GM21717 (cell line): Measurements from ENCODE around the gene CRELD2.
"Not testable (repeated sequence)": the region's sequence is repeated elsewhere in the genome, so short reads cannot be mapped to it uniquely, and the experiment has no call there.

Experiments
- ATAC-seq: cut with Tn5 transposase; IDR thresholded peaks from one replicate; pipeline ENCODE4 v1.9.1; 2021; ENCODE audit warnings: mild to moderate bottlenecking, moderate library complexity; ENCODE audit not compliant: unreplicated experiment

Gene CRELD2

DNA sequence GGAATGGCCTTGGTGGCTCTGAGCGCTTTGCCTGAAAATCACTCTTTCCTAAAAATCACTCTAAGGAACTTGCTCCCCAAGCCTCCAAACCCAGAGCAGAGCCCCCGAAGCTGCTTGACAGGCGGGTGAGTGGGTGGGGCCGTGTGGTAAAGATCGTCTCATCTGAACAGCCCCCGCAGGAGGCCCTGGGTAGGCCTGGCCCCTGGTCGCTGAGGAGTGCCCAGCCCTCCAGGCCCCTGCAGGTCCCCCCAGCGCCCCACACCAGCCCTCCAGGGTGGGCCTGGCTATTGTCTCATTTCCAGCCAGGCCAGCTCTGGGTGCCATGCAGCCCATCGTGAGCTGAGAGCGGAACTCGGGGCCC, 25.0 kb downstream of the CRELD2 start:
- no peak for ATAC-seq

DNA sequence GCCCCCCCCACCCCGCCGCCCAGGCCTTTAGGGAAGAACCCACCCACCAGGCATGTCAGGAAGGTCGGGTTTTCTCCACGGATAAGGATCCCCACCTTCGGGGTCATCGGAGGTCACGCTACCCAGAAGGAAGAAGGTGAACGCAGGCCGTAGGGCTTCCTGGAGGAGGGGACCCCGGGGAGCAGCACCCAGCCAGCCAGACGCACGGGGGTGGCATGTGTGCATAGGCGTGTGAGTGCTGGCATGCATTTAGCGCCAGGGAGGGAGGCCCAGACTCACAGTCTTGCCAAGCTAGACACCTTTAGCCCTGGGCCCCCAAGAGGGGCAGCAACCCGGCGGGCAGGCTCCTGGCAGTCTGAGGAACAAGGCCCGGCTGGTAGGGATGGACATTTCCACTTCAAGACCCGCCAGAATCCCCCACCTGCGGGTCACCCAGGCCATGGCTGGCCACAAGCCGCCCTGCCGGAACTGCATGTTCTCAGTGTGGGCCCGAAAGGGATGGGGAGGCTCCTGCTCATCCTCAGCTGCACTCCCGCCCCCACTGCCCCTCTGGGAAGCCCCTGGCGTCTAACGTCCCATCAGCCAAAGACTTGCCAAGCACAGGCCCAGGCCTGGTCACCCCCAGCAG, 25.5 kb downstream of the CRELD2 start:
- ATAC-seq, result no peak

DNA sequence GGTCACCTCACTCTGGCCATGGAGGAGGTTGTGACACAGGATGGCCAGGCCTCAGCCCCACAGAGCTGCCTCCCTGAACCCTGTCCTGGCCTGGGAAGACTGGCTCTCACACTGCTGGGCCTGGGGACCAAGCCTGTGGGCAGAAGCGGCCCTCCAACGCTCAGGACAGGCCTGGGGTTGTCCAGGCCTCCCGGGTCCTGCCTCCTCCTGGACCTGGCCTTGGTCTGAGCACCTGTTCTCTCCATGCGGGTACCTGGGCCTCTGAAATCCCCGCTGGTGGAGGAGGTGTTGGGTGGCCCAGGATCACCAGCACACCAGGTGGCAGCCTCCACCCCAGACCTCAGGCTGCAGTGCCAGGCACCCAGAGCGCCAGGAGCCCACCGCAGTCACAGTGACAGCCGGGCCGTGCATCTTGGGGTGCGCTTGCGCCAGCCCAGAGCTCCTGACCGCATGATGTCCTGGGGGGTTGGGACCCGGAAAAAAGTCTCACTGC, 26.0 kb downstream of the CRELD2 start:
- no peak for ATAC-seq

DNA sequence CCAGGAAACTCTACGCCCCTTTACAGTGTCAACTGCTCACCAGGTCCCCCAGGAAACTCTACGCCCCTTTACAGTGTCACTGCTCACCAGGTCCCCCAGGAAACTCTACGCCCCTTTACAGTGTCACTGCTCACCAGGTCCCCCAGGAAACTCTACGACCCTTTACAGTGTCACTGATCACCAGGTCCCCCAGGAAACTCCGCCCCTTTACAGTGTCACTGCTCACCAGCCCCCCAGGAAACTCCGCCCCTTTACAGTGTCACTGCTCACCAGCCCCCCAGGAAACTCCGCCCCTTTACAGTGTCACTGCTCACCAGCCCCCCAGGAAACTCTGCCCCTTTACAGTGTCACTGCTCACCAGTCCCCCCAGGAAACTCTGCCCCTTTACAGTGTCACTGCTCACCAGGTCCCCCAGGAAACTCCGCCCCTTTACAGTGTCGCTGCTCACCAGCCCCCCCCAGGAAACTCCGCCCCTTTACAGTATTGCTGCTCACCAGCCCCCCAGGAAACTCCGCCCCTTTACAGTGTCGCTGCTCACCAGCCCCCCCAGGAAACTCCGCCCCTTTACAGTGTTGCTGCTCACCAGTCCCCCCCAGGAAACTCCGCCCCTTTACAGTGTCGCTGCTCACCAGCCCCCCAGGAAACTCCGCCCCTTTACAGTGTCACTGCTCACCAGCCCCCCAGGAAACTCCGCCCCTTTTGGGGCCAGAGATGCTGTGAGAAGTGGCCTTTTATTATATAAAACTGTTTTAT, 26.8 kb downstream of the CRELD2 start:
- ATAC-seq, result not testable (repeated sequence)

DNA sequence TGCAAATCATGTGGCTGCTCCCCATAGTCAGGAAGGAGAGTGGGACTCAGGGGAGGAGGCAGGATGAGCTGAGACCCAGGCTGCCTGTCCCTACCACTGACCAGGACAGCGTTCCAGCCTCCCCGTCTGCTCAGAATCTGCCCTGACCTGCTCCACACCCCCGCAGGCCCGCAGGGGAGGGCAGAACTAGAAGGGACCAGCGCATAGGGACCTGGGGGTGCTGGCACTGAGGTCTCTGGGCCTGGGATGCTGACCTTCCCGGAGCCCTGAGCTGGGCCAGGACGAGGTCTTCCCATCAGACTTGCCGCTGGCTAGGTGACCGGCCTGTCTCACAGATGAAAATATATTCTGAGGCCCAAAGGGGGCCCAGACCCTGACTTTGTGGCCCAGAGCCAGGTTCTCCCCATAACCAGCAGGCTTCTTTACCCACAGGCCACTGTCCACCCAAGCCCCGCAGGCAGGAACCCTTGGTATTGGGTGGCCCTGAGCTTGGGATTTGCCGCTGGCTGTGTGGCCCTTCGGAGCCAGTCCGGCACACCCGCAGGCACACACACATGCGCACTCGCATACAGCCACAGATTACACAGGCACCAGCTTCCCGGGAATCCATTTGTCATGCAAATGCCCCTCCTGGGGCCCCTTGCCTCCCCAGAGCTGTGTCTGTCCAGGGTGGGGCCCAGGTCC, 28.3 kb downstream of the CRELD2 start:
- ATAC-seq, result no peak

DNA sequence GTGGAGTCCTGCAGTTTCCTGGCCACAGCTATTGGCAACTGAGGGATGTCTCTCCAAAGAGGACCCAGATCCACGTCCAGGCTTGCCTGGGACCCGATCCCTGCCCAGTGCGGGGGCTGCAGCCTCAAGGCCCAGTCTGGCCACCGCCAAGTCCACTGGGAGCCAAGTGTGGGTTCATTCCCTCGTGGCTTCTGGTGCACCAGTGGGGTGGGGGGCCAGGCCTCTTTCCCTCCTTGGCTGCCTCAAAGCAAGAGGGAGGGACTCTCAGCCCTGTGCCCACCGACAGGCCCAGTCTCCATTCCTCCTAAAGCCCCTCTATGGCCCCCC, 28.8 kb downstream of the CRELD2 start:
- ATAC-seq, result no peak

DNA sequence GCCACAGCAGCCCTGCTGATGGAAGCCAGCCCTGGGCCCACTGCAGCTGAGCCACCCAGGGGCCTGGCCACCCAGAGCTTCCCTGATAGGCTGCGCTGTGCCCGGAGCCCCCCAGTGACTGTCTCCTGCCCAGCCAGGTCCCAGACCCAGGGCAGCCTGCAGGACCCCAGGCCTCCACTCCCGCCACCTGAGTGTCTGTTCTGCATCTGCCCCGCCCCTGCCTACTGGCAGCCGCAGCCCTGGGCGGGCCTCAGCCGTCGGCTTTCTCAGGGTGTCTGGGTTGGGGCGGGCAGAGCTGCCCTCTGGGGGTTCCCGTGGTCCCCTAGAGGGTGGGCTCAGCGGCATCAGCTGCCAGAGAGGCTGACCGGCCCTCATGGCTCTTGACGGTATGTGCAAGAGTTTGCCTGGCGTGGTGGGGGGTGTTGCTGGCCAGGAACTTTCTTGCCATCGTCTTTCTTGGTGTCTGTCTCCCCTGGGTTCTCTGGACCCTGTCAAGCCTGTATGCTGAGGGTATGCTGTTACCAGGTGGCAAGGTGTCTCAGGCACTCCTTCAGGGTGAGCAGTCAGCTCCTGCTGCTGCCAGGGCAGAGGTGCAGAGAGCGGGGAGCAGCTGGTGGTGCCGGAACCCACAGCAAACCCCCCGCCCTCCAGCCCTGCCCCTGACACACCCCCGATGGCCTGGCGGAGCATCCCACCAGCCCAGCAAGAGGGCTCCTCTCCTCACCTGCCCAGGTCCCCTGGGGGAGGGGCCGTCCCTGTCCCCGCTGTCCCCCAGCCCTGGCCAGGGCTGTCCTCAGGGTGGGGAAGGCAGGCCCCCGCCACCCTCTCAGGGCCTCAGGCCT, 29.9 kb downstream of the CRELD2 start:
- no peak for ATAC-seq

DNA sequence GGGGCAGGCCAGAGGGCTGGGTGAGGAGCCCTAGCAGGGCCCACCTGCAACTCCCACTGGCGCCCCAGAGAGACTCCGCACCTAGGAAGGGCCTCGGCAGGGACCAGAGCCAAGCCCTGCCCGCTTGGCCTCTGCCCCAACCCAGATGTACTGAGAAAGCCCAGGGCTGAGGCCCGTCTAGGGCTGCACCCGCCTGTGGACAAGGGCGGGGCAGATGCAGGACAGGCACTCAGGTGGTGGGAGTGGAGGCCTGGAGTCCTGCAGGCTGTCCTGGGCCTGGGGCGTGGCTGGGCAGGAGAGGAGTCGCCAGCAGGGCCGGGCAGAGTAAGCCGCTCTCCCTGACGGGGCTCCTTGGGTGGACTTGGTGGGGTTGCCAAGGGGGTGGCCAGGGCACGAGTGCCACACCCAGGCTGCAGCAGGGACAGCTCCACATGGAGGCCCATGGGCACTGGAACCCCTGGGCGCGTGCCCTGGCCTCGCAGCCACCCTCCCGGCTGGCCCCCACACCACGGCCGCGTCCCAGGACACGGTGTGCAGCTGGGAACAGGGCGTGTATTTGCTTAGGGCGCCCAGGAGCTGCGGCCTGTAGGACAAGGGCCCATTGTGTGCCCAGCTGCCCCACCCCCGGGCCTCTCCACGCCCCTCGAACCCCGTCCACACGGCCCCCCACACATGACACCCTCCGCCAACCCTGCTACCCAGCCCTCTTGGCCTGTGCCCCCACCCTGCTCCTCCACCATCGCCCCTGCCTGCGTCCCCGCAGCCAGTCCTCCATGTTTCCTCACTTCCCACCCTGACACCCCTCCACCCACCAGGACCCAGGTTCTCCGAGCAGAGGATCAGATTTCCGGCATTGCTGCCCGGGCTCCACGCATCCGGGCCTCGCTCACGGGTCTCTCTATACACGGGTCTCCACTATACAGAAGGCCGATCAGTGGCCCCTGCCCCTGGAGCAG, 30.8 kb downstream of the CRELD2 start:
- no peak for ATAC-seq

DNA sequence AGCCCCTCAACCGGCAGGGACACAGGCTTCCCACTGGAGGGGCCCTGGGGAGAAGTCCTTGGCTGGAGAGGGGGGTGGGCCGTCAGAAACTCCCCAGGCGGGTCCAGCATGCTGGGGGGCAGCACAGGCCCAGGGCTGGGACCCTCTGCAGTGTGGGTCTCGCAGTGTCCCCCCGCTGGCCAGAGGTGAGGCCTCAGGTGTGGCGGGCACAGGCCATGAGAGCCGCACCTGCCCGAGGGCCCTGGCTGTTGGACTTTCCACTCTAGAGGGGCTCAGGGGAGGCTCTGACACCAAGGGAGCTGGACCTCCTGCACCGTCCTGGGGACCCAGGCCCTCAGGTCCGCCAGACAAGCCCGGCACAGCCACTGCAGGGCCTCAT, 31.5 kb downstream of the CRELD2 start:
- ATAC-seq, result no peak

DNA sequence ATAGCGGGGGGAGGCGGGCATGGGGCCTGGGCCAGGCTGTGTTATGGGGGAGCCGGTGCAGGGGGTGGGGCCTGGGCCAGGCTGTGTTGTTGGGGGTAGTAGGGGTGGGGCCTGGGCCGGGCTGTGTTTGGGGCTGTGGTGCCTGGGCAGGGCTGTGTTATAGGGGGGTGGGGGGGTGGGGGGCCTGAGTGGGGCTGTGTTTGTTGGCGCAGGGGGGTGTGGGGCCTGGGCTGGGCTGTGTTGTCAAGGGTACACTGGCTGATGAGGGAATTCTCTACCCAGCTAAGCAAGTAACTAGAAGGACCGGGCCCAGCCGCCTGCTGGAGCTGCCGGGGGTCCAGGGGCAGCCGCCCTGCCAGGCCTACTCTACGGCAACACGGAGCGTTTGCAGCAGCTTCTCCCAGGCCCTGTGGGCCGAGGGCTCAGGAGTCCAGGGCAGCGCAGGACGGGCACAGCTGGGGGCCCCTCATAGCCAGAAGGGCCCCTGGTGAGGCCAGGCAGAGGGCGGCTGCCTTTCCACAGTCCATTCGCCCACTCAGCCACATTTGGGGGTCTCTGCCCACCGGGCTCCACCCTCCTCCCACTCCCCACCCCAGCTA, 32.1 kb downstream of the CRELD2 start:
- ATAC-seq, result no peak

DNA sequence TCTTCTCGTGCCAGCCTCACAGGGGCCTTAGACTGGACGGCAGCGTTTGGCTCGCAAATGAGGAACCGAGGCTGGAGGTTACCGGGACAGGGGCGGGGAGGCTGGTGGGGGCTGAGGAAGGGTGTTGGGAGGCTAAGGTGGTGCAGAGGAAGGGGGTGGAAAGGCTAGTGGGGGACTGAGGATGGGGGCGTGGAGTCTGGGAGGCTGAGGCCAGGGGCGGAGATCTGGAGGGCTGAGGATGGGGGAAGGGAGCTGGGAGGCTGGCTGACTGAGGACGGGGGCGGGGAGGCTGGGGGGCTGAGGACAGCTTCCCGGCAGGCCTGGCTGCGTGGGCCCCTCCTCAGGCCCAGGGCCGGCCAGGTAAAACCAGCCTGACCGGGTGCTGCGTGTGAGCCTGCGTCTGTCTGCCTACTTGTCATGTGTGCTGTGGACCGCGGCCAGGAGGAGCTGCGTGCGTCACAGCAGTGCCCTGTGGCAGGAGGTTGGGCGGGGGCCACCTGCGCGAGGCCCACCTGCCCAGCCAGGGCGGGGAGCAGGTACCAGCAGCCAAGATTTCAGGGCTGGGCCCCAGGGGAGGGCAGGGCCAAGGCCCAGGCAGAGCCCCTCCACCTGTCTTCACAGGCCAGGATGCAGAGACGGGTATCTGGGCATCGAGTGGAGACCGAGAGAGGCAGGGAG, 32.7 kb downstream of the CRELD2 start:
- no peak for ATAC-seq

DNA sequence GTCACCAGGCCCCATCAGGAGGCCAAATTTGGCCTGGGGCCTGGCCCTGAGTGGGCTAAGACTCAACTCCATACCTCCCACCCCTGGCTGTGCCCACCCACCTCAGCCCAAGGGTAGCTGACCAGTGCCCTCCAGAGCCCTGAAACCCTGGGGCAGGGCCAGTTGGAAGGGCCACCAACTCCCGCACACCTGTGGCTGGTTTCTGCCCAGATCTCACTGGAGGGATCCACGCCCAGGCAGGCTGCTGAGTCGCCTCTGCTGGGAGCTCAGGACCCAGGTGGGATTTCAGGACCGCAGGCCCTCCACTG, 33.2 kb downstream of the CRELD2 start:
- no peak for ATAC-seq

DNA sequence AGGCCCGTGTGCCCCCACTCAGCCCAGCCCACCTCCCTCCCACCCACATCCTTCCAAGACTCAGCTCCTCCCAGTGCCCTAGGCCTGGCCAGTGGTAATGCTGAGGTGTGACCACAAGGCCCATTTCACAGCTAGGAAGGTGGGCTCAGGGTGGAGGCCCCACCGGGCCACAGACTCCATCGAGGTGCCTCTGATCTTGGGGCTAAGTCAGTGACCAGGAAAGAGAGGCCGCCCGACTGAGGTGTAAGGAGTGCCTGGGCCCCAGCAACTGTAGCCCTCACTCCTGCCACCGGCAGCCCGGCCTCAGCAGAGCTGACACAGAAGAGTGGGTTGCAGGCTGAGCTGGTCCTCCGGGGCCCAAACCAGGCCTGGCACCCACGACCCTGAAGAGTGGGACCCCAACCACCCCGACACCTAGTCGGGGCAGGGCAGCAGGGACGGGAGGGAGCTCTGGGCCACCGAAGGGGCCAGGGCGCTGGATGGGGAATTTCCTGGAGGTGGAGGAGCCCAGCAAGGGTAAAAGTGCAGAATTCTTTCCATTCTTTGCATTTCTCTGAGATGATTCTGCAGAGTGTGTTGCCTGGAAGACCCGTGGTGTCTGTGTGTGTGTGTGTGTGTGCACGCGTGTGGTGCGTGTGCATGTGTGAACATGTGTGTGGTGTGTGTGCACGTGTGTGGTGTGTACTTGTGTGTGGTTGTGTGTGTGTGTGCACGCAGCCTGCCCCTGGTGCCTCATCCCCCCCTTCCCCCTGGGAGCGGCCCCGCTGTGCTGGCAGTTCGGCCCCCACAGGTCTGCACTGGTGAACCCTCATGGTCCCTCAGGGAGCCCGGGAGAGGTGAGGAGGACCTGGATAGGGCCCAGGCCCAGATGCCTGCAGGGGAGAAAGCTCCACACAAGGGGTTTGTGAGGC, 33.8 kb downstream of the CRELD2 start:
- no peak for ATAC-seq

DNA sequence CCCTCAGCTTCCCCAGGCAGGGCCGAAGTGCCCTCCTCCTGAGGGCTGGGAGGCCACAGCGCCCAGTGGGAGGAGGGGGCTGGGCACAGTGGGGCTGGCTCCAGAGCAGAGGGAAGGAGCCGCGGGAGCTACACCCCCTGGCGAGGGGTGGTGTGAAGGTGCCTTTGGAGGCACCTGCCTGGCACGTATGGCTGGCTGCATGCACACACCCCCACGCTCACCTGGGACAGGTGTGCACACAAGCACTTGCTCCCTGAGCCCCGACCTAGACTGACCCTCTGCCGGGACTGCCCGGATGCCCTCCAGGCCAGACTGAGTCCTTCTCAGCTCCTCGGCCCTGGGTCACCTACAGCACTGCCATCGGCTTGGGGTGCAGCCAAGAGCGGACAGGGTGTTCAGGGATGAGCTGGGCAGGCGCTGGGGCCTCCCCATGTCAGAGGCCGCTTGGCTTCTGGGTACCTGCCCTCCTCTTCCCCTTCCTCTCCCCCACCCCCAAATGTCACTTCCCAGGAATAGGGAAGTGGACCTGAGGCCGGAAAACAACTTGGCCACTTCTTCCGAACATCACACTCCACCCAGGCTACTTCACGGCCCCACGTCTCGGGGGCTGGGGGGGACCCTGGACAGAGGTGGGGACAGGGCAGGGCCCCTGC, 34.7 kb downstream of the CRELD2 start:
- no peak for ATAC-seq

DNA sequence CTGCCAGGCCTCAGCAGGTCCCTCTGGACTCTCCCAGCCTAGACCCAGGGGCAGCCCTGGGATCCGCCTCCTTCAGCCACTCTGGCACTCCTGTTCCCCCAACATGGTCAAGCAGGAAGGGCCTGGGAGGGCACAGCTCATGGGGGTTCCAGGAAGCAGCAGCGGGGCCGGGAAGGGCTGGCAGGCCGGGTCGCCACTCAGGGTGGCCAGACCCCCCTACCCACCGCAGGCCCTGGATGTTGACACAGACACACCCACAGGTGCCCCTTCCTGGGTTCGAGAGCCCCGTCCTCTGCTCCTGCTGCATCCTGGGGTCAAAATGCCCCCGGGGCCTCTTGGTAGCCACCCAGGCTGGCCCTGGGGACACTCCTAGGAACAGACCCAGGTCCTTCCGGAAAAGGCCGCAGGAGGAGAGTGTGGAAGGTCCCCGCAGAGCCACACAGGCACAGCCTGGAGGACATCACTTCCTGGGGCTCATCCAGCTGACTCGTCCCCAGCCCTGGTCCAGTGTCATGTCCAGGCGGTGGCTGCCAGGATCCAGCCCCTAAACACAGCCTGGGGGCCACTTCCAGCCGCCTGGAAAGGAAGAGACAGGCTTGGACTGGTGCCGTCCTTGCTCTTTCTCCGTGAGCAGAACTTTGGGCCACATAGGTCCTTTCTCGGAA, 35.4 kb downstream of the CRELD2 start:
- no peak for ATAC-seq

DNA sequence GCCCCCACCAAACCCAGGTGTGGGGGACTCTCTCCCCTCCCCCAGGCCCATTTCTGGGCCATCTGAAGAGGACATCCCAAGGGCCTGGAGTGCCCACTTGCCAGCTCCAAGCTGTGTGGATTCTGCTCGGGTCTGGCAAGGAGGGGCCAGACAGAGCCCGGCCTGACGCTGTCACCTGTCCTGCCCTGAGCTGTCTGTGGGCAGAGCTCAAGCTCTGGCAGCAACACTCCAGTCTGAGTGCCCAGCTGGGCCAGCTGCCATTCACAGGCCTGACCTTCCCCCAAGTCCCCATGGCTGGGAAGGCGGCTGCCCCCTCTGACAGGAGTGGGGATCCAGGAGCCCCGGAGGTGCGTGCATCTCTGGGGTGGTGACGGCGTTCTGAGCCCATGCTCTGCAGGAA, 35.9 kb downstream of the CRELD2 start:
- ATAC-seq, result no peak

DNA sequence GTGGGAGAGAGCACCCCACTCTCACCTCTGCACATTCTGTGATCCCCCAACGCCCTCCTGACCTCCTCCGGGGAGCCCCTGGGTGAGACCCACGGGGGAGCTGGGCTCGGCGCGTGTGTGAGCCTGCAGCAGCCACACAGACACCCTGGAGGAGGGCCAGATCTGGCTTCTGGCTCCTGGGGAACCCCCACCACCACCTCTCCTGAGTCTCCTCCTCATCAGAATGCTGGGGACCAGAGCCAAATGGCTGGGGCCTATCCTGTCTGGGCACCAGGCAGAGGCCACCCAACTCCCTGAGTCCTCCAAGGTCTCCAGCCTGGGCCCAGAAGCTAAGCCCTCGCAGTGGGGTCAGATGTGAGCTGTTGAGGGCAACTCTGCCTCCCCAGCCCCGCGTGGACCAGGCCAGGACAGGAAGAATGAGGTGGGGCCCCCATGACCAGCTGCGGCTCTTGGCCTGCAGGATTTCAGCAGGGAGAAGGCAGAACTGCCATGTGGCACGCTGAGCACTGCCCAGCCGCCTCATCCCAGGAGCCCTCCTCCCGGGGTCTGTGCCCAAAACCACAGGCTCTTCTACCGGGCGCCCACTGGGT, 36.7 kb downstream of the CRELD2 start:
- no peak for ATAC-seq
